Liver (tissue), 9 donors: ENCODE results near the gene MYBPC1. TPM values are rescaled to one million over a fixed set of nuclear protein-coding genes. Genes with fewer than 3 reads are reported as not detected.

Experiments used
- DNase-seq: peaks from one replicate; pipeline ENCODE4 v3.0.0-alpha.2; 2017; ENCODE audit warnings: low spot score
- H3K27ac ChIP-seq, 2 donors: one replicate each; pipeline ENCODE4 v1.7.0; 2013; ENCODE audit warnings: inconsistent platforms in 2 of 2, low read length in 2 of 2, control low read depth in 1 of 2, low read depth in 1 of 2, mild to moderate bottlenecking in 1 of 2
- H3K27me3 ChIP-seq, 4 donors: one replicate each; pipeline versions ENCODE4 v1.6.1 to v1.7.0; 2013; ENCODE audit warnings: low read length in 3 of 4, inconsistent platforms in 1 of 4, mild to moderate bottlenecking in 1 of 4, moderate library complexity in 1 of 4; ENCODE audit not compliant: control insufficient read depth in 4 of 4, insufficient read depth in 4 of 4
- H3K36me3 ChIP-seq, 4 donors: one replicate each; pipeline versions ENCODE4 v1.6.1 to v1.7.0; 2013; ENCODE audit warnings: low read length in 3 of 4, mild to moderate bottlenecking in 3 of 4, low read depth in 1 of 4, moderate library complexity in 1 of 4; ENCODE audit not compliant: control insufficient read depth in 4 of 4, insufficient read depth in 3 of 4
- H3K4me1 ChIP-seq, 4 donors: one replicate each; pipeline versions ENCODE4 v1.6.1 to v1.7.0; 2013; ENCODE audit warnings: low read length in 3 of 4, mild to moderate bottlenecking in 3 of 4, moderate library complexity in 1 of 4; ENCODE audit not compliant: control insufficient read depth in 4 of 4, insufficient read depth in 4 of 4
- H3K4me3 ChIP-seq, 3 donors: one replicate each; pipeline versions ENCODE4 v1.6.1 to v1.7.0; 2013; ENCODE audit warnings: low read length in 3 of 3, control low read depth in 1 of 3, low read depth in 1 of 3, mild to moderate bottlenecking in 1 of 3
- H3K9ac ChIP-seq, 2 donors: one replicate each; pipeline ENCODE4 v1.7.0; 2013; ENCODE audit warnings: low read length in 2 of 2, mild to moderate bottlenecking in 2 of 2, moderate library complexity in 2 of 2, control low read depth in 1 of 2, low read depth in 1 of 2
- H3K9me3 ChIP-seq, 4 donors: one replicate each; pipeline versions ENCODE4 v1.6.1 to v1.7.0; 2013; ENCODE audit warnings: low read length in 3 of 4; ENCODE audit not compliant: control insufficient read depth in 4 of 4
- ATF3 ChIP-seq: IDR thresholded peaks from 2 replicates; pipeline ENCODE4 v1.6.1; 2016; ENCODE audit warnings: antibody characterized with exemption
- EGR1 ChIP-seq, 2 donors: IDR thresholded peaks; 2 replicates each; pipeline ENCODE4 v1.6.1; 2016 to 2018; ENCODE audit warnings: antibody characterized with exemption in 2 of 2, low read depth in 2 of 2
- FOXA1 ChIP-seq: IDR thresholded peaks from 2 replicates; pipeline ENCODE4 v1.6.1; 2016; ENCODE audit warnings: antibody characterized with exemption
- FOXA2 ChIP-seq: IDR thresholded peaks from 2 replicates; pipeline ENCODE4 v1.6.1; 2016; ENCODE audit warnings: antibody characterized with exemption
- GABPA ChIP-seq, 2 donors: IDR thresholded peaks in 1 of 2; conservative IDR thresholded peaks in 1 of 2; 2 replicates each; pipeline ENCODE4 v1.6.1; 2016; ENCODE audit warnings: antibody characterized with exemption in 2 of 2, mild to moderate bottlenecking in 1 of 2, moderate library complexity in 1 of 2
- HNF4A ChIP-seq, 2 donors: conservative IDR thresholded peaks; 2 replicates each; pipeline ENCODE4 v1.6.1; 2016; ENCODE audit warnings: antibody characterized with exemption in 2 of 2, mild to moderate bottlenecking in 2 of 2
- HNF4G ChIP-seq: IDR thresholded peaks from 2 replicates; pipeline ENCODE4 v1.6.1; 2016; ENCODE audit warnings: antibody characterized with exemption
- NR2F2 ChIP-seq: IDR thresholded peaks from 2 replicates; pipeline ENCODE4 v1.6.1; 2016; ENCODE audit warnings: antibody characterized with exemption
- RAD21 ChIP-seq, 2 donors: IDR thresholded peaks; 2 replicates each; pipeline ENCODE4 v1.6.1; 2016; ENCODE audit warnings: antibody characterized with exemption in 2 of 2, mild to moderate bottlenecking in 2 of 2
- RXRA ChIP-seq, 2 donors: IDR thresholded peaks; 2 replicates each; pipeline ENCODE4 v1.6.1; 2017 to 2018; ENCODE audit warnings: antibody characterized with exemption in 2 of 2, mild to moderate bottlenecking in 1 of 2
- TAF1 ChIP-seq: conservative IDR thresholded peaks from 2 replicates; pipeline ENCODE4 v1.6.1; 2016; ENCODE audit warnings: antibody characterized with exemption, mild to moderate bottlenecking
- YY1 ChIP-seq: IDR thresholded peaks from 2 replicates; pipeline ENCODE4 v1.6.1; 2016; ENCODE audit warnings: antibody characterized with exemption, mild to moderate bottlenecking
- ZBTB33 ChIP-seq: IDR thresholded peaks from 2 replicates; pipeline ENCODE4 v1.6.1; 2016; ENCODE audit warnings: antibody characterized with exemption
- WGBS: extraction: QIAGEN DNeasy Blood & Tissue Kit; methylation state at CpG from one replicate; pipeline ENCODE4 v1.1.7; 2013; 5-methylcytosine and 5-hydroxymethylcytosine counted together
- polyA plus RNA-seq, 2 donors: library from polyadenylated mRNA; stranded (reverse) in 1 of 2; unstranded in 1 of 2; fragments of 200-250 nt in 1 of 2; fragments of >200 nt in 1 of 2; fragmentation: Nextera tagmentation in 1 of 2; extraction: Ambion mirVana in 1 of 2; gene quantifications; one replicate each; pipeline versions ENCODE4 v1.2.1 to v1.2.3, GENCODE V29; 2013 to 2015
- total RNA-seq, 2 donors: library from RNA; depleted of rRNA; stranded (reverse); fragments of >200 nt; gene quantifications; one replicate each; pipeline ENCODE4 v1.2.3, GENCODE V29; 2014
- TF ChIP-seq, protein P1 (sequence below): IDR thresholded peaks from 2 replicates; pipeline ENCODE4 v1.6.1; 2016; ENCODE audit warnings: antibody characterized with exemption, mild to moderate bottlenecking
- TF ChIP-seq, protein P2 (sequence below): fragments of 150-350 bp; IDR thresholded peaks from 2 replicates; pipeline ENCODE4 v1.5.1; 2017; ENCODE audit warnings: improper control_type of control experiment, low read depth, low read length; ENCODE audit not compliant: missing input control
- donor health status: healthy.
- donor health status: healthy.
- donor health status: healthy.
- donor health status: healthy.
- donor health status: healthy.

MYBPC1 gene
- total and polyA plus RNA-seq, 4 donors = under 0.01 TPM; not detected in 3

DNA sequence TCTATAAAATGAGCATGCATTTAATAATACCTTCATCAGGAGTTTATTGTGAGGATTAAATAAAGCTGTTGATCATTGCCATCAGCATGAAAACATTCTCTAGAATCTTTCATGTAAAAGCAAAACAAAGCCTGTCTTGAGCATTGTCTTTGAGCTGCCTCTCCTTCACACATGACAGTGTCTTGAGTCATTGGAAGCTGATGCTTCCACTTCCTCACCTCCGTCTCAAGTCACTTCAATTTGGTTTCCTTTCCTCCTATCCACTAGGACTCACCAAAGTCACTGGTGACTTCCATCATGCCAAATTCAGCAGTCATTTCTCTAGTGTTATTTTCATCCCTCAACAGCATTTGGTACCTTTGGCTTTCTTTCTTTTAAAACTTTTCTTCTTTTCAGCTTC, 31.6 kb upstream of the MYBPC1 start:
- Histone ChIP-seq H3K27ac (no peak overlapping the region), H3K4me1 (no peaks in the 10 kb centered on the region), H3K9ac (no peak overlapping the region), H3K27me3 (peaks cover 0 to 7% (median 0%) of the 10 kb centered on the region in 4 donors), H3K4me3 (no peak overlapping the region), H3K36me3 (no peaks in the 10 kb centered on the region), H3K9me3 (no peaks in the 10 kb centered on the region)
- TF ChIP-seq HNF4A (conservative IDR thresholded peaks at IDR 0.05) = no peak
- TF ChIP-seq ZBTB33 = no peak
- TF ChIP-seq, protein P1, sequence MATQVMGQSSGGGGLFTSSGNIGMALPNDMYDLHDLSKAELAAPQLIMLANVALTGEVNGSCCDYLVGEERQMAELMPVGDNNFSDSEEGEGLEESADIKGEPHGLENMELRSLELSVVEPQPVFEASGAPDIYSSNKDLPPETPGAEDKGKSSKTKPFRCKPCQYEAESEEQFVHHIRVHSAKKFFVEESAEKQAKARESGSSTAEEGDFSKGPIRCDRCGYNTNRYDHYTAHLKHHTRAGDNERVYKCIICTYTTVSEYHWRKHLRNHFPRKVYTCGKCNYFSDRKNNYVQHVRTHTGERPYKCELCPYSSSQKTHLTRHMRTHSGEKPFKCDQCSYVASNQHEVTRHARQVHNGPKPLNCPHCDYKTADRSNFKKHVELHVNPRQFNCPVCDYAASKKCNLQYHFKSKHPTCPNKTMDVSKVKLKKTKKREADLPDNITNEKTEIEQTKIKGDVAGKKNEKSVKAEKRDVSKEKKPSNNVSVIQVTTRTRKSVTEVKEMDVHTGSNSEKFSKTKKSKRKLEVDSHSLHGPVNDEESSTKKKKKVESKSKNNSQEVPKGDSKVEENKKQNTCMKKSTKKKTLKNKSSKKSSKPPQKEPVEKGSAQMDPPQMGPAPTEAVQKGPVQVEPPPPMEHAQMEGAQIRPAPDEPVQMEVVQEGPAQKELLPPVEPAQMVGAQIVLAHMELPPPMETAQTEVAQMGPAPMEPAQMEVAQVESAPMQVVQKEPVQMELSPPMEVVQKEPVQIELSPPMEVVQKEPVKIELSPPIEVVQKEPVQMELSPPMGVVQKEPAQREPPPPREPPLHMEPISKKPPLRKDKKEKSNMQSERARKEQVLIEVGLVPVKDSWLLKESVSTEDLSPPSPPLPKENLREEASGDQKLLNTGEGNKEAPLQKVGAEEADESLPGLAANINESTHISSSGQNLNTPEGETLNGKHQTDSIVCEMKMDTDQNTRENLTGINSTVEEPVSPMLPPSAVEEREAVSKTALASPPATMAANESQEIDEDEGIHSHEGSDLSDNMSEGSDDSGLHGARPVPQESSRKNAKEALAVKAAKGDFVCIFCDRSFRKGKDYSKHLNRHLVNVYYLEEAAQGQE = no peak
- TF ChIP-seq HNF4G = no peak
- no peak for TF ChIP-seq EGR1 (IDR thresholded peaks at IDR 0.05; ENCODE audit: low read depth in 2 of 2)
- TF ChIP-seq RAD21 (IDR thresholded peaks at IDR 0.05) = no peak
- TF ChIP-seq NR2F2 = no peak
- no peak for TF ChIP-seq RXRA (IDR thresholded peaks at IDR 0.05)
- TF ChIP-seq GABPA (IDR thresholded peaks at IDR 0.05 in 1 of 2, conservative IDR thresholded peaks at IDR 0.05 in 1 of 2) = no peak
- TF ChIP-seq FOXA1 = no peak
- TF ChIP-seq ATF3 = no peak
- no peak for TF ChIP-seq FOXA2
- TF ChIP-seq TAF1 = no peak
- TF ChIP-seq YY1 = no peak
- TF ChIP-seq, protein P2, sequence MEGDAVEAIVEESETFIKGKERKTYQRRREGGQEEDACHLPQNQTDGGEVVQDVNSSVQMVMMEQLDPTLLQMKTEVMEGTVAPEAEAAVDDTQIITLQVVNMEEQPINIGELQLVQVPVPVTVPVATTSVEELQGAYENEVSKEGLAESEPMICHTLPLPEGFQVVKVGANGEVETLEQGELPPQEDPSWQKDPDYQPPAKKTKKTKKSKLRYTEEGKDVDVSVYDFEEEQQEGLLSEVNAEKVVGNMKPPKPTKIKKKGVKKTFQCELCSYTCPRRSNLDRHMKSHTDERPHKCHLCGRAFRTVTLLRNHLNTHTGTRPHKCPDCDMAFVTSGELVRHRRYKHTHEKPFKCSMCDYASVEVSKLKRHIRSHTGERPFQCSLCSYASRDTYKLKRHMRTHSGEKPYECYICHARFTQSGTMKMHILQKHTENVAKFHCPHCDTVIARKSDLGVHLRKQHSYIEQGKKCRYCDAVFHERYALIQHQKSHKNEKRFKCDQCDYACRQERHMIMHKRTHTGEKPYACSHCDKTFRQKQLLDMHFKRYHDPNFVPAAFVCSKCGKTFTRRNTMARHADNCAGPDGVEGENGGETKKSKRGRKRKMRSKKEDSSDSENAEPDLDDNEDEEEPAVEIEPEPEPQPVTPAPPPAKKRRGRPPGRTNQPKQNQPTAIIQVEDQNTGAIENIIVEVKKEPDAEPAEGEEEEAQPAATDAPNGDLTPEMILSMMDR = no peak
- DNase-seq = no peak
- WGBS = 69% methylated on average over 1 of the region's 1 CpG

DNA sequence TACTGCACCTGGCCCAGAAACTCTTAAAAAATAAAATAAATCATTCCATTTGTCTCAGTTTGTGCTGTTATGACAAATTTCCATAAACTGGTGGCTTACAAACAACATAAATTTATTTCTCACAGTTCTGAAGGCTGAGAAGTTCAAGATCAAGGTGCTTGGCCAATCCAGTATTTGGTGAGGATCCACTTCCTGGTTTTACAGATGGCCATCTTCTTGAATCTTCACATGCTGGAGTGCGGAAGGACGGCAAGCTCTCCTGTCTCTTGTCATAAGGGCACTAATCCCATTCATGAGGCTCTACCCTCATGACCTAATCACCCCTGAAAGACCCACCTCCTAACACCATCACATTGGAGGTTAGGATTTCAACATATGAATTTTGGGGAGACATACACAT, 29.9 kb upstream of the MYBPC1 start:
- Histone ChIP-seq H3K9me3 (no peaks in the 10 kb centered on the region), H3K36me3 (no peaks in the 10 kb centered on the region), H3K4me3 (no peak overlapping the region), H3K9ac (no peak overlapping the region), H3K4me1 (no peaks in the 10 kb centered on the region), H3K27me3 (peaks cover 0 to 10% (median 0%) of the 10 kb centered on the region in 4 donors), H3K27ac (no peak overlapping the region)
- WGBS = 55% methylated on average over 2 of the region's 2 CpGs
- DNase-seq = no peak
- TF ChIP-seq HNF4G = no peak
- TF ChIP-seq FOXA2 = no peak
- TF ChIP-seq RAD21 (IDR thresholded peaks at IDR 0.05) = no peak
- TF ChIP-seq, protein P2 = no peak
- TF ChIP-seq ATF3 = no peak
- TF ChIP-seq YY1 = no peak
